Measurements from ENCODE around the gene DYNC1I2.

The DYNC1I2 gene

GRCh38 chr2:171785450-171785849, 98.2 kb downstream of the DYNC1I2 start:
- DNase-seq, result no peak

- no peak for DNase-seq
Observed at GRCh38 chr2:171787333-171788072, 100.2 kb downstream of the DYNC1I2 start.

GRCh38 chr2:171788316-171788993, 101.2 kb downstream of the DYNC1I2 start:
- no peak for DNase-seq

GRCh38 chr2:171789956-171790355, 102.7 kb downstream of the DYNC1I2 start:
- no peak for DNase-seq

- no peak for DNase-seq
Observed at GRCh38 chr2:171791361-171791760, 104.1 kb downstream of the DYNC1I2 start.

GRCh38 chr2:171792157-171792556, 104.9 kb downstream of the DYNC1I2 start:
- DNase-seq, result no peak

- no peak for DNase-seq
Observed at GRCh38 chr2:171792886-171793580, 105.8 kb downstream of the DYNC1I2 start.

- no peak for DNase-seq
Observed at GRCh38 chr2:171793691-171794678, 106.7 kb downstream of the DYNC1I2 start.

- no peak for DNase-seq
Observed at GRCh38 chr2:171794918-171795317, 107.6 kb downstream of the DYNC1I2 start.
